Activated gamma-delta T cell (primary cell): Measurements from ENCODE around the gene EFCAB8.
A peak's percentile ranks its signal among the peaks of the same experiment; 100 is the strongest.

ENCODE experiments used
- DNase-seq: peaks from one replicate; lab custom pipeline; 2025; lab: John Stamatoyannopoulos, UW
- total RNA-seq, 2 donors: gene quantifications; one replicate each; lab custom pipeline; 2026; lab: John Stamatoyannopoulos, UW

The EFCAB8 gene, protein sequence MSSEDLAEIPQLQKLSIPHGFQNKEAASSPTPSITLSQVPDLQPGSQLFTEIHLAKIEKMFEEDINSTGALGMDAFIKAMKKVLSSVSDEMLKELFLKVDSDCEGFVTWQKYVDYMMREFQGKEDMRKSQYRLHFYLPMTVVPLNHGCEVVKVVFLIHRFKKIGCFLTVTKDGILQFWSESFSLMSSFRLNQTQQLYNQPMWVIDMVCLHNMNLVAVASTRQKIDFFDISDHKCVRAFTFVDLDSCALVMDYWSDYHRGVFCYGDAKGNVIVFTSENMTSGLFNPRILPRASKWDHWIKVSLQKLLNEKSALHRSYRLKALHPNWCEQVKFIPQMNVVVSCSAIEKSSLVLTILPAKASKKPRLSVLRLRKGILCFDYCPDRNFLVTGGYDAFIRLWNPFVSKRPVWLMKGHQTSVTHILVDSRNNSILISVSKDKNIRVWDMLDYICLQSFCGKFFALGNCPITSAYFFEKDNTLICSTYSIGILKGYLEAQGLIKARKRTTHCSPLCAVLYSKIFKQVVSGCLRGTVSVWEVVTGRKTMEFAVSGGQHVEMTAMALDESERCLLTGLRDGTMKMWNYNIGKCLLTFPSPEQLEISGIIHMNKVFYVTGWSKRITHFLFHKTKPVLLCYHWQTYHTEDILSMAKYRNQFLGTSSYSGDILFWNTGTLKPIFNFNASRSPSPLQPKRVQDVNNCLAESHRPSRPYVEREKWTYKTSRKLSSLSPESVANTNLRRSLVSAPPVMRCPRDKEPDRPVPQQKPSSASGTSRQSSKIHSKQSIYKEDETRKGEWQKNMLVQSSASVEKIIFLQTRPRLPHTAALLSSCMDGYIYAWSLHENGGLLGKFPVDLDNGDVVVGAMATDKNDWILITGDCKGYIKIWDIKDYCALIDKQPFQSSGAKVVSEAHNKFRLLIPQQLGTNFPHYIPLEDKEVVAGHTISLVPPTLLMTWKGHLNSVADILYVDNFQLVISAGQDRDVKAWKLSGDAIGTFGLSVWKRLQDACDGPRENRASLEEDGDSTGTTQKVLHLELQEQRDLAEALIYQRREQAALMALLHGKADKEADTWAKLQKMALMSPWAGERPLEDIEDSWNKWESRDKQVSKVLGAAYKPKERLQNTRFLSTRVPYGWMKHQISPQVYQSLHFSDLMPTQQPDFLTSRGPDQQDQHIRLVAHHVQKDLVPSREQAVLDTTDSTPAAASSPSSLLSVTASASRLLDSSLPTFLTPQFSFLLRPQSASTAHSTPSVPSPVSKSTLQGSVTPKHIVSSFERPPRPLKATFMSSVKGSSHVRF
- 2.9 to 4.3 reads per million in 2 donors for total RNA-seq

- no peak for DNase-seq
These were observed at the start of gene EFCAB8 for GRCh38 chr20:32858701-32859372. TSS of gene EFCAB8 (plus strand) at chr20:32858923. CDS start at chr20:32863793, 4,870 bp downstream.

GRCh38 chr20:32809907-32810306 is 48.8 kb upstream of the EFCAB8 start:
- DNase-seq, result no peak

- DNase-seq, result no peak
These were observed 47.8 kb upstream of the EFCAB8 start for GRCh38 chr20:32810941-32811340.

DNA sequence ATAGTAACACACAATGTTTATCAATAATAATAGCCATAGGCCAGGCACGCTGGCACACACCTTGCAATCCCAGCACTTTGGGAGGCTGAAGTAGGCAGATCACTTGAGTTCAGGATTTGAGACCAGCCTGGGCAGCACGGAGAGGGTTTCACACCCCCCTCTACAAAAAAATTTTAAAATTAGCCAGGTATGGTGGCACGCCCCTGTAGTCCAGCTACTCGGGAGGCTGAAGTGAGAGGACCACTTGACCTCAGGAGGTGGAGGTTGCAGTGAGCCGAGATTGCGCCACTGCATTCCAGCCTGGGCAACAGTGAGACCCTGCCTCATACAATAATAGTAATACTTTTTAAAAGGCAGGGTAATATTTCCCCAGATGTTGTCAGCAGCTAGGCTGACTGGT is 46.8 kb upstream of the EFCAB8 start:
- DNase-seq, result no peak

- peak; percentile 82 for DNase-seq
These were observed 38.6 kb upstream of the EFCAB8 start for GRCh38 chr20:32819992-32820697.

GRCh38 chr20:32820698-32821377 is 37.9 kb upstream of the EFCAB8 start:
- DNase-seq, result no peak

DNA sequence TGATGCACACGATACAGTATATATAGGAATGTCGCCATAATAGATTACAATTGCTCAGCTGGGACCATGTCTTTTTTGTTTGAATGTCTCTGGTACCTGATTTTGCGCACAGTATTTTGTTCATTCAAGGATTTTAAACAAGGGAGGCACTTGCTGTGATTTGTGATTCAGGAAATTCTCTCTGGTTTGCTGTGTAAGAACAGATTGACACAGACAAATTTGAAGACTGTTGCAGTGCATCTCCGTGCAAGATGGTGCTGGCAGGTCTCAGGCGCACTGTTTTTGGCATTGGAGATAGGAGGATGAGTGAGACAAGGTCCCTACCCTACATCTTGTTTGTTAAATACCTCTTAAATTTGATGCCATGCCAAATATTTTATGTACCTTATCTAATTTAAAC is 36.5 kb upstream of the EFCAB8 start:
- no peak for DNase-seq

GRCh38 chr20:32823078-32823477 is 35.6 kb upstream of the EFCAB8 start:
- DNase-seq, result no peak

GRCh38 chr20:32823737-32824588 is 34.8 kb upstream of the EFCAB8 start:
- no peak for DNase-seq

GRCh38 chr20:32828029-32828680 is 30.6 kb upstream of the EFCAB8 start:
- DNase-seq, result no peak

GRCh38 chr20:32829311-32830005 is 29.3 kb upstream of the EFCAB8 start:
- DNase-seq, result no peak

GRCh38 chr20:32830437-32830836 is 28.3 kb upstream of the EFCAB8 start:
- no peak for DNase-seq

DNA sequence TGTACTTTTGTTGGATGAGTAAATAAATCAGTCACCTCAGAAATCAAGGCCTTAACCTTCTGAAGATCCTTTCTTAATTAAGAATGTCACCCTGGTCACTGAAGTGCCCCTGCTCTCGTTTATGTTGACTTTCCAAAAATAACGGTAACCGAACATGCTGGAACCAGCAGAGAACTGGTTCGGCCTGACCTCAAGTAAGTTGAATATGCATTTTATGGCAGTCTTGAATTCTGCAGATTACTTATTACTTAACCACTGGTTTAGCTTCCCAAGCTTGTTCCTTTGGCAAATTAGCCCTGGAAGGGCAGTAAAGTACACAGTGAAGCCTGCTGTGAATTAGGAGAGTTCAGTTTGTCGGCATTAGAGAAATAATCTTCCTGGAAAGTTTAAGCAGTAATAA is 26.7 kb upstream of the EFCAB8 start:
- DNase-seq, result no peak

DNA sequence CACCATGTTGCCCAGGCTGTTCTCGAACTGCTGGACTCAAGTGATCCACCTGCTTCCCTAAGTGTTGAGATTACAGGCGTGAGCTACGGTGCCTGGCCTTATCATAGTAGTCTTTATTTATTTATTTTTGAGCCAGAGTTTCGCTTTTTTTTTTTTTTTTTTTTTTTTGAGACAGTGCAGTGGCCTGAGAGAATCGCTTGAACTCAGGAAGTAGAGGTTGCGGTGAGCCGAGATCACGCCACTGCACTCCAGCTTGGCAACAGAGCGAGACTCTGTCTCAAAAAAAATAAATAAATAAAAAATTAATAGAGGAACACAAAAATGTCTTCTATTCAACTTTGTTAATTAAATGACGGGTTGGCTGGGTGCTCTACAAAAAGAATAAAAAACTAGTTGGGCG is 26.1 kb upstream of the EFCAB8 start:
- DNase-seq, result no peak

- no peak for DNase-seq
These were observed 23.8 kb upstream of the EFCAB8 start for GRCh38 chr20:32834972-32835371.

DNA sequence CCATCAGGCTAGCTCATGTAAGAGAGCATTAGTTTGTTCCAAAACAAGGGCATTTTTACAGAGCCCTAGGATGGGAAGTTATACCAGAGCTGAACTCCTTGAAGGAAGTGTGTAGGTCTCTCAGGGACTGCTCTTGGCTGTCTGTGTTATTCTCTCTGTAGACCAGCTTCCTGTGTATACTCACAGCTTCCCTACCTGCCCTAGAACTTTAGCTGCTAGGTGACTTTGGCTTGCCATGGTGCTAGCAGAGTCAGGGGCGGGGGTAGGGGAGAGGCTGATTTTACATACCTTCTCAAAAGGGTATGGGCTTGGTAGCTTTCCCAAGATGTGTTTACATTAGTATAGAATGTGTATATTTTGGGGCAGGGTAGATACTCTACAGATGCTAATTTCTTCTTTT is 21.6 kb upstream of the EFCAB8 start:
- DNase-seq, result no peak

DNA sequence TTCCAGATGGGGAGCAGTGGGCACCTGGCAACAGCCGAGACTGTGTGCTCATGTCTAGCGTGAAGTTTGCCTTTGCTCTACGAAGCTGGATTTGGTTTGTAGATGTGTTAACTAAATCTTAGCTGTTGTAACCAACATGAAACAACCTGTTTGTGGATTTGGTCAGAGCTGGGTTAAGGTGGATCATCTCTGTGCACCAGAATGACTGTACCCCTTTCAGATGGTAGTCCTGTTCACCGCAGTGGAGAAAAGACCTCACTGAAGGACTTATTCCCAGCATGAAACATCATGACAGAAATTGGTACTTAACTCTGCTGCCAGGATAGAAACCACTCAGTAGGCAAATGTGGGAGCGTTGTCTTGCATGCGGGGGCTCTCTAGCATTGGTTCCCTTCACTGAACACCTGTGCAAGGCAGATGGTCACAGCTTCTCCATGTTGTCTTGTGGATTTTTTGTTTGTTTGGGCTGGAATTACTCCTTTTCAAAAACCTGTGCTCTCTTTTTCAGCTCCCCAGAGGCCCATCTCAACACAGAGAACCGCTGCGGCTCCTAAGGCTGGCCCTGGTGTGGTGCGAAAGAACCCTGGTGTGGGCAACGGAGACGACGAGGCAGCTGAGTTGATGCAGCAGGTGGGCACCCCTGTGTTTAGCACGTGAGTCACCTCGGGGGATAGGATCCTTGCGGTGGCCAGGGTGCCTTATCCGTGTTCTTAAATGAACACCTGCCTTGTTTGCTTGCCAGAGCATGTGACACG is 19.3 kb upstream of the EFCAB8 start:
- no peak for DNase-seq

- DNase-seq, result no peak
These were observed 18.8 kb upstream of the EFCAB8 start for GRCh38 chr20:32839982-32840285.
